DND-41 (cell line): ENCODE data around the gene FREM2.

Experiments used
- ATAC-seq: fragments of 200-7000 bp; cut with Tn5 transposase; 3 replicates; pipeline ENCODE4 v1.9.1; 2021; ENCODE audit warnings: low read depth; ENCODE audit not compliant: insufficient read depth
- DNase-seq: peaks from one replicate; pipeline ENCODE4 v3.0.0-alpha.2; 2020
- H2AFZ ChIP-seq: 2 replicates; pipeline ENCODE4 v1.6.0; 2012; ENCODE audit warnings: low read depth, low read length
- H3K27ac ChIP-seq: 2 replicates; pipeline ENCODE4 v1.5.1; 2012; ENCODE audit warnings: low read length, inconsistent platforms
- H3K27me3 ChIP-seq: fragments of 200-600 bp; sonication (generic); 2 replicates; pipeline ENCODE4 v1.6.0; 2012; ENCODE audit warnings: low read length, mild to moderate bottlenecking, inconsistent platforms; ENCODE audit not compliant: insufficient read depth, poor library complexity
- H3K36me3 ChIP-seq: 2 replicates; pipeline ENCODE4 v1.5.1; 2012; ENCODE audit warnings: low read length, inconsistent platforms; ENCODE audit not compliant: insufficient read depth
- H3K4me1 ChIP-seq: 2 replicates; pipeline ENCODE4 v1.5.1; 2012; ENCODE audit warnings: mild to moderate bottlenecking, low read length; ENCODE audit not compliant: insufficient read depth
- H3K4me2 ChIP-seq: 2 replicates; pipeline ENCODE4 v1.6.0; 2012; ENCODE audit warnings: mild to moderate bottlenecking, moderate library complexity, low read length, inconsistent platforms; ENCODE audit not compliant: insufficient read depth
- H3K4me3 ChIP-seq, 2 experiments: fragments of 200-600 bp in 1 of 2; shearing (Covaris generic) in 1 of 2; 2 replicates each; pipeline ENCODE4 v1.5.1; 2012 to 2016; ENCODE audit warnings: inconsistent platforms in 2 of 2, low read length in 2 of 2, mild to moderate bottlenecking in 2 of 2, low read depth in 1 of 2, moderate library complexity in 1 of 2
- H3K79me2 ChIP-seq: 2 replicates; pipeline ENCODE4 v1.6.0; 2012; ENCODE audit warnings: low read length, inconsistent platforms; ENCODE audit not compliant: insufficient read depth
- H3K9ac ChIP-seq: 2 replicates; pipeline ENCODE4 v1.6.0; 2012; ENCODE audit warnings: low read depth, mild to moderate bottlenecking, inconsistent platforms, low read length, moderate library complexity
- H3K9me3 ChIP-seq: 2 replicates; pipeline ENCODE4 v1.5.1; 2012; ENCODE audit warnings: low read length, moderate library complexity, mild to moderate bottlenecking, inconsistent platforms; ENCODE audit not compliant: insufficient read depth, severe bottlenecking
- H4K20me1 ChIP-seq: 2 replicates; pipeline ENCODE4 v1.6.0; 2012; ENCODE audit warnings: low read length; ENCODE audit not compliant: insufficient read depth
- CTCF ChIP-seq: IDR thresholded peaks from 2 replicates; pipeline ENCODE4 v1.5.1; 2012; ENCODE audit warnings: borderline replicate concordance, low read length, moderate library complexity, mild to moderate bottlenecking; ENCODE audit not compliant: poor library complexity, severe bottlenecking; ENCODE audit errors: extremely low read depth
- EZH2 ChIP-seq: IDR thresholded peaks from 3 replicates; pipeline ENCODE4 v1.6.1; 2012; ENCODE audit warnings: borderline replicate concordance, low read depth, mild to moderate bottlenecking, moderate library complexity, low read length, inconsistent platforms; ENCODE audit not compliant: severe bottlenecking

Gene FREM2

GRCh38 chr13:38883783-38884182, 196.9 kb downstream of the FREM2 start:
- Histone ChIP-seq H3K4me1 (no peaks in the 10 kb centered on the region), H4K20me1 (no peaks in the 10 kb centered on the region), H3K4me2 (no peak overlapping the region), H2AFZ (no peak overlapping the region), H3K27ac (no peak overlapping the region), H3K4me3 (no peak overlapping the region), H3K9ac (no peak overlapping the region), H3K79me2 (no peaks in the 10 kb centered on the region), H3K27me3 (no peaks in the 10 kb centered on the region), H3K9me3 (no peaks in the 10 kb centered on the region), H3K36me3 (no peaks in the 10 kb centered on the region)
- ATAC-seq (no peak), DNase-seq (no peak)
- TF ChIP-seq EZH2 (no peak), CTCF (no peak)

- Histone ChIP-seq H3K9me3 (no peaks in the 10 kb centered on the region), H3K4me1 (no peaks in the 10 kb centered on the region), H3K4me2 (no peak overlapping the region), H3K27ac (no peak overlapping the region), H3K4me3 (no peak overlapping the region), H3K27me3 (no peaks in the 10 kb centered on the region), H3K36me3 (no peaks in the 10 kb centered on the region), H2AFZ (no peak overlapping the region), H3K9ac (no peak overlapping the region), H3K79me2 (no peaks in the 10 kb centered on the region), H4K20me1 (no peaks in the 10 kb centered on the region)
- TF ChIP-seq CTCF (no peak), EZH2 (no peak)
- DNase-seq (no peak), ATAC-seq (no peak)
Observed at GRCh38 chr13:38888309-38888708, 201.4 kb downstream of the FREM2 start.

- Histone ChIP-seq H3K27me3 (no peaks in the 10 kb centered on the region), H3K36me3 (no peaks in the 10 kb centered on the region), H3K27ac (no peak overlapping the region), H3K9me3 (no peaks in the 10 kb centered on the region), H3K4me3 (no peak overlapping the region), H3K4me1 (no peaks in the 10 kb centered on the region), H3K9ac (no peak overlapping the region), H2AFZ (no peak overlapping the region), H3K4me2 (no peak overlapping the region), H4K20me1 (no peaks in the 10 kb centered on the region), H3K79me2 (no peaks in the 10 kb centered on the region)
- DNase-seq: no peak
- TF ChIP-seq CTCF: no peak
- TF ChIP-seq EZH2: no peak
- ATAC-seq: no peak
Observed at GRCh38 chr13:38895075-38895474, 208.2 kb downstream of the FREM2 start.

- Histone ChIP-seq H3K36me3 (no peaks in the 10 kb centered on the region), H3K27ac (no peak overlapping the region), H3K4me2 (no peak overlapping the region), H3K27me3 (no peaks in the 10 kb centered on the region), H4K20me1 (no peaks in the 10 kb centered on the region), H2AFZ (no peak overlapping the region), H3K9ac (no peak overlapping the region), H3K4me3 (no peak overlapping the region), H3K4me1 (no peaks in the 10 kb centered on the region), H3K79me2 (no peaks in the 10 kb centered on the region), H3K9me3 (no peaks in the 10 kb centered on the region)
- TF ChIP-seq EZH2: no peak
- TF ChIP-seq CTCF: no peak
- ATAC-seq (no peak), DNase-seq (no peak)
Observed at GRCh38 chr13:38897521-38897920, 210.6 kb downstream of the FREM2 start.
